HEK293 (cell line): ENCODE measurements around the gene ZNF507.

Source experiments
- CTCF ChIA-PET: fragments of 350-600 bp; formaldehyde crosslinking; extraction: SDS; loops from one replicate; lab custom pipeline; 2021; ENCODE audit warnings: antibody characterized with exemption; lab: Yijun Ruan, JAX
- POLR2A ChIA-PET: fragments of 300-600 bp; formaldehyde crosslinking; extraction: SDS; loops from one replicate; lab custom pipeline; 2020; ENCODE audit warnings: antibody characterized with exemption, inconsistent platforms; lab: Yijun Ruan, JAX
- H3K27ac ChIP-seq: fragments of 200-500 bp; sonication (Bioruptor generic); 2 replicates; pipeline ENCODE4 v1.5.1; 2014; ENCODE audit warnings: low read depth, low read length, control low read depth, inconsistent platforms; ENCODE audit errors: extremely low read depth
- H3K36me3 ChIP-seq, 2 experiments: fragments of 200-500 bp in 1 of 2; sonication (Bioruptor generic) in 1 of 2; 1 replicate in 1 of 2; 2 replicates in 1 of 2; pipeline ENCODE4 v1.5.1; 2014 to 2017; ENCODE audit warnings: inconsistent platforms in 2 of 2, low read length in 2 of 2; ENCODE audit not compliant: control insufficient read depth in 2 of 2, insufficient read depth in 1 of 2
- H3K4me1 ChIP-seq: fragments of 200-500 bp; sonication (Bioruptor generic); 2 replicates; pipeline ENCODE4 v1.5.1; 2014; ENCODE audit warnings: mild to moderate bottlenecking, low read length, inconsistent platforms; ENCODE audit not compliant: control insufficient read depth, insufficient read depth
- H3K4me3 ChIP-seq: 2 replicates; pipeline ENCODE4 v1.5.1; 2011; ENCODE audit warnings: low read depth, mild to moderate bottlenecking, control low read depth, low read length, moderate library complexity
- H3K9me3 ChIP-seq: fragments of 200-500 bp; sonication (Bioruptor generic); 2 replicates; pipeline ENCODE4 v1.5.1; 2014; ENCODE audit warnings: low read depth, low read length, inconsistent platforms; ENCODE audit not compliant: control insufficient read depth, insufficient read depth
- ATF2 ChIP-seq: fragments of 450-650 bp; formaldehyde crosslinking; IDR thresholded peaks from 2 replicates; pipeline ENCODE4 v1.5.1; 2016; ENCODE audit warnings: missing biosample characterization, missing genetic modification characterization, low read depth
- HOXA7 ChIP-seq: sonication (generic); formaldehyde crosslinking; IDR thresholded peaks from 2 replicates; pipeline ENCODE4 v1.8.1; 2022; ENCODE audit warnings: missing genetic modification reagents, borderline replicate concordance
- PRDM4 ChIP-seq: fragments of 450-650 bp; formaldehyde crosslinking; IDR thresholded peaks from 2 replicates; pipeline ENCODE4 v1.5.1; 2017; ENCODE audit warnings: missing biosample characterization, missing genetic modification characterization
- ZBTB1 ChIP-seq: fragments of 450-650 bp; formaldehyde crosslinking; IDR thresholded peaks from 2 replicates; pipeline ENCODE4 v1.5.1; 2016; ENCODE audit warnings: missing biosample characterization, missing genetic modification characterization
- ZBTB11 ChIP-seq: fragments of 450-650 bp; formaldehyde crosslinking; conservative IDR thresholded peaks from 2 replicates; pipeline ENCODE4 v1.5.1; 2016; ENCODE audit warnings: low read depth, missing biosample characterization, missing genetic modification characterization
- ZNF146 ChIP-seq: fragments of 450-650 bp; formaldehyde crosslinking; IDR thresholded peaks from 2 replicates; pipeline ENCODE4 v1.5.1; 2016; ENCODE audit warnings: missing biosample characterization, missing genetic modification characterization
- ZNF155 ChIP-seq: fragments of 450-650 bp; formaldehyde crosslinking; IDR thresholded peaks from 2 replicates; pipeline ENCODE4 v1.5.1; 2016; ENCODE audit warnings: missing biosample characterization, missing genetic modification characterization
- ZNF549 ChIP-seq: fragments of 450-650 bp; IDR thresholded peaks from 2 replicates; pipeline ENCODE4 v1.5.1; 2018; ENCODE audit warnings: missing biosample characterization, missing genetic modification characterization, mild to moderate bottlenecking, inconsistent platforms, moderate library complexity
- ZNF558 ChIP-seq: fragments of 450-650 bp; formaldehyde crosslinking; IDR thresholded peaks from 2 replicates; pipeline ENCODE4 v1.5.1; 2016; ENCODE audit warnings: missing biosample characterization, missing genetic modification characterization
- ZNF629 ChIP-seq: fragments of 450-650 bp; formaldehyde crosslinking; IDR thresholded peaks from 2 replicates; pipeline ENCODE4 v1.5.1; 2017; ENCODE audit warnings: missing biosample characterization, missing genetic modification characterization
- ZNF658 ChIP-seq: fragments of 450-650 bp; formaldehyde crosslinking; IDR thresholded peaks from 2 replicates; pipeline ENCODE4; 2016; ENCODE audit warnings: missing biosample characterization, missing genetic modification characterization
- ZNF664 ChIP-seq: fragments of 450-650 bp; formaldehyde crosslinking; IDR thresholded peaks from 2 replicates; pipeline ENCODE4 v1.5.1; 2016; ENCODE audit warnings: missing biosample characterization, missing genetic modification characterization
- ZNF677 ChIP-seq: fragments of 450-650 bp; IDR thresholded peaks from 2 replicates; pipeline ENCODE4 v1.5.0; 2018; ENCODE audit warnings: missing biosample characterization, mild to moderate bottlenecking, missing genetic modification characterization, moderate library complexity
- ZNF785 ChIP-seq: fragments of 450-650 bp; formaldehyde crosslinking; IDR thresholded peaks from 2 replicates; pipeline ENCODE4 v1.5.1; 2016; ENCODE audit warnings: missing biosample characterization, missing genetic modification characterization
- ZSCAN23 ChIP-seq: fragments of 450-650 bp; formaldehyde crosslinking; IDR thresholded peaks from 2 replicates; pipeline ENCODE4 v1.5.1; 2016; ENCODE audit warnings: missing biosample characterization, missing genetic modification characterization
- ZSCAN4 ChIP-seq: fragments of 450-650 bp; formaldehyde crosslinking; IDR thresholded peaks from 2 replicates; pipeline ENCODE4 v1.5.1; 2017; ENCODE audit warnings: missing biosample characterization, missing genetic modification characterization

ZNF507 gene

GRCh38 chr19:32363632-32364031 is 18.2 kb downstream of the ZNF507 start (continued):
- TF ChIP-seq ZNF664 (no peak), ZNF785 (no peak), ZBTB11 (no peak), ZNF658 (no peak), HOXA7 (CRISPR knock-in tag) (no peak), PRDM4 (tag by site-specific recombination) (no peak), ZSCAN4 (tag by site-specific recombination) (no peak), ZNF155 (tag by site-specific recombination) (no peak)
- TF ChIP-seq, all 188 proteins: peak for 0

- H3K4me3 ChIP-seq: no peak overlapping the region
- ChIA-PET POLR2A (no interaction called here), CTCF (interaction anchor here (1.5 to 2.5 kb wide), 2 partner anchors 24 to 206 kb away, joined by 5 to 14 read pairs; no protein-coding TSS in a partner anchor)
- H3K4me1 ChIP-seq: peaks cover 8% of the 10 kb centered on the region; the same call in 1 of the 2 replicates
- no peaks in the 10 kb centered on the region; the same call in 1 of the 2 replicates for H3K9me3 ChIP-seq
- H3K27ac ChIP-seq: no peak overlapping the region
- TF ChIP-seq ZNF558 (tag by site-specific recombination): no peak
- TF ChIP-seq ATF2: peak; percentile 83
- 0 out of 2 replicates have a peak, but pooled peaks have one; percentile 24 for TF ChIP-seq ZNF629 (tag by site-specific recombination)
- no peak for TF ChIP-seq ZNF549 (tag by site-specific recombination)
- TF ChIP-seq ZBTB1 (tag by site-specific recombination): no peak
- no peak for TF ChIP-seq ZNF146 (tag by site-specific recombination)
- TF ChIP-seq ZNF677 (tag by site-specific recombination): 0 out of 2 replicates have a peak, but pooled peaks have one; percentile 26
- no peak for TF ChIP-seq ZSCAN23
- peaks cover 82 to 84% of the 10 kb centered on the region in 2 experiments for H3K36me3 ChIP-seq
Observed at GRCh38 chr19:32364040-32364439, 18.6 kb downstream of the ZNF507 start.
